Endometrium (tissue), 2 donors: ENCODE results near the gene PHLPP2.
"Not testable (repeated sequence)": the region's sequence is repeated elsewhere in the genome, so short reads cannot be mapped to it uniquely, and the experiment has no call there.

Source experiments
- FAIRE-seq: peaks from 2 replicates; lab custom pipeline; 2012; peaks lifted over from hg19 to GRCh38; lab: Jason Lieb, UNC
- donor health status: control.
- donor health status: control.

The PHLPP2 gene

GRCh38 chr16:71722801-71723536 is 1.5 kb downstream of the PHLPP2 start:
- FAIRE-seq: no peak

- no peak for FAIRE-seq
These were observed 3.3 kb downstream of the PHLPP2 start for GRCh38 chr16:71721066-71721740.

- FAIRE-seq: no peak
These were observed 12.0 kb downstream of the PHLPP2 start for GRCh38 chr16:71712501-71712900.

- FAIRE-seq: no peak
These were observed 12.7 kb downstream of the PHLPP2 start for GRCh38 chr16:71711789-71712188.

- peak; percentile 87 for FAIRE-seq
These were observed 15.2 kb downstream of the PHLPP2 start for GRCh38 chr16:71709229-71709781.

GRCh38 chr16:71708696-71709095 is 15.8 kb downstream of the PHLPP2 start:
- FAIRE-seq: peak; percentile 12

GRCh38 chr16:71707199-71707598 is 17.3 kb downstream of the PHLPP2 start:
- no peak for FAIRE-seq

- no peak for FAIRE-seq
These were observed 18.5 kb downstream of the PHLPP2 start for GRCh38 chr16:71706046-71706445.

- FAIRE-seq: no peak
These were observed 21.2 kb downstream of the PHLPP2 start for GRCh38 chr16:71703333-71703732.

- no peak for FAIRE-seq
These were observed 23.7 kb downstream of the PHLPP2 start for GRCh38 chr16:71700831-71701230.

GRCh38 chr16:71698491-71698890 is 26.0 kb downstream of the PHLPP2 start:
- FAIRE-seq: no peak

GRCh38 chr16:71693164-71693563 is 31.3 kb downstream of the PHLPP2 start:
- no peak for FAIRE-seq

- FAIRE-seq: no peak
These were observed 34.6 kb downstream of the PHLPP2 start for GRCh38 chr16:71689901-71690300.

GRCh38 chr16:71687861-71688260 is 36.6 kb downstream of the PHLPP2 start:
- FAIRE-seq: no peak

- FAIRE-seq: not testable (repeated sequence)
These were observed 40.2 kb downstream of the PHLPP2 start for GRCh38 chr16:71684280-71684679.

- no peak for FAIRE-seq
These were observed 43.1 kb downstream of the PHLPP2 start for GRCh38 chr16:71681360-71681759.

GRCh38 chr16:71676236-71676635 is 48.3 kb downstream of the PHLPP2 start:
- no peak for FAIRE-seq

GRCh38 chr16:71675380-71675779 is 49.1 kb downstream of the PHLPP2 start:
- FAIRE-seq: no peak

- no peak for FAIRE-seq
These were observed 50.3 kb downstream of the PHLPP2 start for GRCh38 chr16:71674229-71674628.

GRCh38 chr16:71673582-71673973 is 50.9 kb downstream of the PHLPP2 start:
- no peak for FAIRE-seq

- FAIRE-seq: no peak
These were observed 51.5 kb downstream of the PHLPP2 start for GRCh38 chr16:71672803-71673581.

GRCh38 chr16:71672125-71672524 is 52.4 kb downstream of the PHLPP2 start:
- FAIRE-seq: no peak

- FAIRE-seq: no peak
These were observed 53.3 kb downstream of the PHLPP2 start for GRCh38 chr16:71671165-71671564.
